ENCODE results near the gene BRD4. TPM values are rescaled to one million over a fixed set of nuclear protein-coding genes. Genes with fewer than 3 reads are reported as not detected.

Gene BRD4
- total RNA-seq, 1 donor from 2014 or later = 42.4 TPM

DNA sequence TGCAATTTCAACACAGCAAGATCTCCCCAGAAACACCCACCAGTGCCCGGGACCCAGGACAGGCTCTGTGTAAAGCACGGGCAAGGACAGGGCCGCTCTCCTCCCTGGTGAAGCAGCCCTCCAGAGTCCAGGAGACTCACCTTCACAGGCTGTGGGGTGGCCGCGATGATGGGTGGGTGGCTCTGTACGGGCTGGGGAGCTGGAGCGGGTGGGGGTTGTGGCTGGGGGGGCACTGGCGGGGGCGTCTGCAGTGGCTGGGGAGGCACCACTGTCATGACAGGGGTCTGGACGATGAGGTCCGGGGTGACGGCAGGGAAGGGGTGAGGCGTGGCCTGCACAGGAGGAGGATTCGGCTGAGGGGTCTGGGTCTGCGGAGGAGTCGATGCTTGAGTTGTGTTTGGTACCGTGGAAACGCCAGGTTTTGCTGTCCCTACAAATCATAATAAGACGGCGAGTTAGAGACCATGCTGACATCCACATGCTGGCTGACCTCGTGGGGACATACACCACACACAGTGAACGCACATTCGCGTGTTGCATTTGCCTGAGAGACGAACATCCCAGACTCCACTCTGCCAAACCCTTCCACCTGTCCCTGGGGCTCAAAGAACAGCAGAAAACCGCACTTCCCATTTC lies 67.0 kb downstream of the BRD4 start:
- no peaks in the 10 kb centered on the region for H3K27me3 ChIP-seq (ENCODE audit: control insufficient read depth, insufficient read depth, low read length)
- TF ChIP-seq, protein P1, sequence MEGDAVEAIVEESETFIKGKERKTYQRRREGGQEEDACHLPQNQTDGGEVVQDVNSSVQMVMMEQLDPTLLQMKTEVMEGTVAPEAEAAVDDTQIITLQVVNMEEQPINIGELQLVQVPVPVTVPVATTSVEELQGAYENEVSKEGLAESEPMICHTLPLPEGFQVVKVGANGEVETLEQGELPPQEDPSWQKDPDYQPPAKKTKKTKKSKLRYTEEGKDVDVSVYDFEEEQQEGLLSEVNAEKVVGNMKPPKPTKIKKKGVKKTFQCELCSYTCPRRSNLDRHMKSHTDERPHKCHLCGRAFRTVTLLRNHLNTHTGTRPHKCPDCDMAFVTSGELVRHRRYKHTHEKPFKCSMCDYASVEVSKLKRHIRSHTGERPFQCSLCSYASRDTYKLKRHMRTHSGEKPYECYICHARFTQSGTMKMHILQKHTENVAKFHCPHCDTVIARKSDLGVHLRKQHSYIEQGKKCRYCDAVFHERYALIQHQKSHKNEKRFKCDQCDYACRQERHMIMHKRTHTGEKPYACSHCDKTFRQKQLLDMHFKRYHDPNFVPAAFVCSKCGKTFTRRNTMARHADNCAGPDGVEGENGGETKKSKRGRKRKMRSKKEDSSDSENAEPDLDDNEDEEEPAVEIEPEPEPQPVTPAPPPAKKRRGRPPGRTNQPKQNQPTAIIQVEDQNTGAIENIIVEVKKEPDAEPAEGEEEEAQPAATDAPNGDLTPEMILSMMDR (IDR thresholded peaks at IDR 0.05; ENCODE audit: insufficient read depth, low read length, poor library complexity, severe bottlenecking) = no peak
- DNase-seq (ENCODE audit: low read depth) = no peak
- peaks cover 12% of the 10 kb centered on the region for H3K36me3 ChIP-seq (ENCODE audit: control insufficient read depth, insufficient read depth, low read length)
- no peak overlapping the region for H3K4me3 ChIP-seq (ENCODE audit: low read depth, low read length)

DNA sequence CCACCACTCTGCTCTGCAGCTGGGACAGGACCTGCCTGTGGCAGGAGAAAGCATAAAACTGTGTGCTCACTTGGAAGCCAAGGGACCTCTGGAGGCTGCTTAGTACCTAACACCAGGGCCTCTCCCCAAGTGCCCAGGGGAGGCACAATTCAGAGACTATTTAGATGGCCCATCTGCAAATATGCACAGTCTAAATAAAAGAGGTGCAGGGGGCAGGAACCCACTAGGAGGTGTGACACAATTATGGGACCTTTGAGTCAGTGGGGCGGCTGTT lies 67.5 kb downstream of the BRD4 start:
- TF ChIP-seq, protein P1 (IDR thresholded peaks at IDR 0.05; ENCODE audit: insufficient read depth, low read length, poor library complexity, severe bottlenecking) = no peak
- no peak for DNase-seq (ENCODE audit: low read depth)
- Histone ChIP-seq H3K27me3 (ENCODE audit: control insufficient read depth, insufficient read depth, low read length) (no peaks in the 10 kb centered on the region), H3K36me3 (ENCODE audit: control insufficient read depth, insufficient read depth, low read length) (peaks cover 13% of the 10 kb centered on the region), H3K4me3 (ENCODE audit: low read depth, low read length) (no peak overlapping the region)

DNA sequence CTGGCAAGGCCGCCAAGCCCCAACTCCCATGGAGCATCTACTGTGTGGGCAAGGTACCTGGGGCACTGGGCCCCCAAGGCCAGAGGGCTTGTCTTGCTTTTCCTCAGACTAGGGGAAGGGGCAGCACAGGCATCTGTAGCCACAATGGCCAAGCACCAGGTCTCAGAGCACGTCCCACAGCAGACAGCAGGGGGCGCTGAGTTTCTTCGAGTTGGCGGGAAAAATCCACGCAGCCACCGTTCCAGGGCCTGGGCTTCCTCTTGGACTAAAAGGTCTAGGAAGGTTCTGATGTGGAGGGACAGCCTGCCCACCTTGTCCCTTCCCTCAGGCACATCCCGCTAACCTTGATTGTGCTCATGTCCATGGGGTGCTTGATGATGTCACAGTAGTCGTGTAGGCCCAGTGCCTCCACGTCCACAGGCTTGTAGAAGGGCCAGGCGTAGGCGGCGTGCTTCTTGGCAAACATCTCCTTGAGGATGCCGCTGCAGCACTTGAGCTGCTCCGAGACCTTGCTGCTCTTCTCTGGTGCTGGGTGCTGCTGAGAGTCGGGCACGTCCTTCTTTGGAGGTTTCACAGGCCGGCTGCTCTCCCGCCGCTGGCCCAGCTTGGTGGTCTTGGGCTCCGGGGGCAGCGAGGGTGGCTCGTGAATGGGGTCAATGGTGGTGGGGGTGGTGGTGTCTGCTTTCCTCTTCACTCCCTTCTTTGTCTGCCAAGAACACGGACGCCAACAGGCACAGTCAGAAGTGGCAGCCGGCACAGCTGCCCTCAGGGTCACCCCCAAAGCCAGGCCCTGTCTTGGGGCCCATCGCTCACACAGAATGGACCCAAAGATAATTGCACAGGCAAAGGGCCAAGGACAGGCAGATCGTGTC lies 68.0 kb downstream of the BRD4 start:
- Histone ChIP-seq H3K27me3 (ENCODE audit: control insufficient read depth, insufficient read depth, low read length) (no peaks in the 10 kb centered on the region), H3K36me3 (ENCODE audit: control insufficient read depth, insufficient read depth, low read length) (peaks cover 13% of the 10 kb centered on the region), H3K4me3 (ENCODE audit: low read depth, low read length) (no peak overlapping the region)
- TF ChIP-seq, protein P1 (IDR thresholded peaks at IDR 0.05; ENCODE audit: insufficient read depth, low read length, poor library complexity, severe bottlenecking) = peak; percentile 79
- no peak for DNase-seq (ENCODE audit: low read depth)

DNA sequence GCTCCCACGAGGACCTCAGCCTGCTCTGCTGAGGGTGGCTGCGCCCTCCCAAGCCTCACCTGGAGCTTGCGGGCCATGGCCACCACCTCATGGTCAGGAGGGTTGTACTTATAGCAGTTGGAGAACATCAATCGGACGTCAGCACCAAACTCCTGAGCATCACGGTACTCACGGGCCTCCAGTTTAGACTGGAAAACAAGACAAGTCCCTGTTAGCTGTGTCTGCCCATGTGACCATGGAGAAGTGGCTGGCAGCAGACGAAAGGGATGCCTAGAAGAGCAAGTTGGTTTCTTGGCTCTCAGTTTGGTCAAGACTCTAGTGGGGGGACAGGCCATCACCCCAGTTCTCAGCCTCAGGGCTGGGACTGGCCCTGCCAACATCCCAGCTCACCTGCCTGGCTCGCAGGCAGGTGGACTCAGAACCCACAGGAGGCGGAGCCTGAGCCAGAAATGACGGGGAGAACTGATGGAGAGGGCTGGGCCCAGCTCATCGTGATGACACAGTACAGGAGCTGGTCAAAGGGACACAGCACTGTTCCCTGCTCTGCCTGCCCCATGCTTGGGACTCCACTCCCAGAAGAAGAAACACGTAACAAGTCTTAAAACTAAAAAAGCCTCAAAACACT lies 68.9 kb downstream of the BRD4 start:
- no peaks in the 10 kb centered on the region for H3K27me3 ChIP-seq (ENCODE audit: control insufficient read depth, insufficient read depth, low read length)
- no peak overlapping the region for H3K4me3 ChIP-seq (ENCODE audit: low read depth, low read length)
- H3K36me3 ChIP-seq (ENCODE audit: control insufficient read depth, insufficient read depth, low read length) = peaks cover 12% of the 10 kb centered on the region
- no peak for DNase-seq (ENCODE audit: low read depth)
- TF ChIP-seq, protein P1 (IDR thresholded peaks at IDR 0.05; ENCODE audit: insufficient read depth, low read length, poor library complexity, severe bottlenecking) = no peak

DNA sequence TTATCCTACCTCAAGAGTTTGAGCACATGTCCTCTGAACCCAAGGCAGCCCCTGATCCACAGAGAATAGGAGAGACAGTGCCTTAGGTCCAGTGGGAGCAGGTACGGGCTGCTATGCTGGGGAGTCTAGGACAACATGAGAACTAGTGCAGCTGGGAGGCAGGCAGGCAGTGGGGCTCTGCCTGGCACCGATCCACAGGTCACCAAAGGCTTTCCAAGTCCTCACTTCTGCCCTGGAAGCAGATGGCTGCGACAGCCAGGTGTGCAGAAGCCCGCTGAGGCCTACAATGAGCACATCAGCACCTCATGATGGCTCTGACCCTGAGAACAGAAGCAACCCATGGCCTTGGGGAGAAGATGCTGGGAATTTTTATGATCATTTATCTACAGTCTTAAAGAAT lies 70.3 kb downstream of the BRD4 start:
- Histone ChIP-seq H3K4me3 (ENCODE audit: low read depth, low read length) (no peak overlapping the region), H3K27me3 (ENCODE audit: control insufficient read depth, insufficient read depth, low read length) (no peaks in the 10 kb centered on the region), H3K36me3 (ENCODE audit: control insufficient read depth, insufficient read depth, low read length) (peaks cover 16% of the 10 kb centered on the region)
- TF ChIP-seq, protein P1 (IDR thresholded peaks at IDR 0.05; ENCODE audit: insufficient read depth, low read length, poor library complexity, severe bottlenecking) = no peak
- no peak for DNase-seq (ENCODE audit: low read depth)
